Measurements from ENCODE around the gene TMEM140.
A peak's percentile ranks its signal among the peaks of the same experiment; 100 is the strongest.
"Not testable (repeated sequence)": the region's sequence is repeated elsewhere in the genome, so short reads cannot be mapped to it uniquely, and the experiment has no call there.

TMEM140 gene

DNA sequence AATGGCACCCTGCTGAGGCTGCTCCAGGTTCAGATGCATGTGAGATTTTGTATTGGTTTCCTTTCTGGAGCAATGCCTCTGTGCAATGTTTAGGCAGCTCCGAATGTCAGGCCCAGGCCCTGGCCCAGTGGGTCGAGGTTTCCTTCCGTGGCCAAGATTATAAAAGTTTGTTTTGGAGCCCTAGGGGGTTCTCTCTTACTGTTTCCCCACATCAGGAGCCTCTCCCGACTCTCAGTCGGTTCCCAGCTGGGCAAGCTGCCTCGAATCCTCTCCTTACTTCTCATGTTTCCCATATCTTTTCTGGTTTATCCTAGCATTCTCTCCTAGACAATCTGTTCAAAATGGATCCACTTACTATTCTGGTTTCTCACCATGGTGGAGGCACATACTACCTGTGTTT lies 11.0 kb downstream of the TMEM140 start:
- DNase-seq (ENCODE audit: low spot score), result no peak

DNA sequence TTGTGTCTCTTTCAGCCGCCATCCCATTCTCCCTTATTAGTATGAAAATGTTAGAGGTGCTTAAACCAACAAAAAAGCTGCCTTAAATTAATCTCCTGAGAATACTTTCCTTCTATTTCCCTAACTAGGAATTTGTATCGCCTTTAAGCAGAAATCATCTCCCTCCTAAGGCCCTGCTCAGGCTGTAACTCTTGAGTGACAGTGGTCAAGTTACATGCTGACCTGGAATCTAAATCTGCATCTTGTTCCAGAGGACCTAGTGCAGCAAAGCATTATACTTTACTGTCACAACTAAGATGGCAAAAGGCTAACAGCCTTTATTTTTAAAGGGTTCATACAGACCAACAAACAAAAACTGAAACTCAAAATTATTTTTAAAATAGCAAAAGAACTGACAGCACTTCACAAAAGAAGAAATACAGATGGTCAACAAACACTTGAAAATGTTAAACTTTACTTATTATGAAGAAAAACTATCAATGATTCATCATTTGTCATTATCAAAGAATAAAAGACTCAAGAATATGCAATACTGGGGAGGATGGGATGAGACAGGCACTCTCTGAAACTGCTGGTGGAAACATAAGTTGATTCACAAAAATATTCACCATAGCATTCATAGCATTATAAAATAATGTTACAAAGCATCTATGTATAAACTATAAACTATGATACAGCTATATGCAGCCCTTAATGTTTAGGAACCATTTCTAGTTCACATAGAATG lies 11.7 kb downstream of the TMEM140 start:
- DNase-seq (ENCODE audit: low spot score), result no peak

DNA sequence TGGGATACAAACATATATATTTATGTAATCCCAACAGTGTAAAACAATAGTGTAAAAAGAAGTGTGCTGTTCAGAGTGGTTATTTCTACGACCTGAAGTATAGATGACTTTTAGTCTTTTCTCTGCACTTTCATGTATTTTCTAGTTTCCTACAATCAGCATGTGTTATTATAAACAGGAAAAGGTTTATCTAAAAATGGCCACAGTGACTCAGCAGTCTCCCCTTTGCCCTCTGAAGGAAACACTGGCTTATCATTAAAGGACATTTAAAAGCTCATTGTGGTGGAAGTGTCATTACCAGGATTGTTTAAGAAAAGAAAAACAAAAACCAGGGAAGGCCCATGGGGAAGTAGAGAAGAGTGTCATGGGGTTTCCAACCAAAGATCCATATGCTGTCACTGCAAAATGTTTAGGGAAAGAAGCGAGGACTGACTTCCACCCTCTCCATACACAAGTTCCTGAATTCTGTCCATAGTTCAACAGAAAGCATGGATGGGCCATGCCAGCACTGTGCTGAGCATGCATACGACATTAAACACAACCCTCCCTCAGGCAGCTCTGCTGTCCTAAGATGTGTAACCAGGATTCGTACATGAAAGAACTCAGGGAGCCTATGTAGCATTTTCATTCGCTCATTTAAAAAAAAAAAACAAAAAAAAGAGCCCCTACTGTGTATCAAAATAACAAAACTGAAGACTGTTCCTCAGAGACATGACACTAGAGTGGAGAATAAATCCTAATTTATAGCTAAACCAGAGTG lies 12.4 kb downstream of the TMEM140 start:
- DNase-seq (ENCODE audit: low spot score), result no peak

DNA sequence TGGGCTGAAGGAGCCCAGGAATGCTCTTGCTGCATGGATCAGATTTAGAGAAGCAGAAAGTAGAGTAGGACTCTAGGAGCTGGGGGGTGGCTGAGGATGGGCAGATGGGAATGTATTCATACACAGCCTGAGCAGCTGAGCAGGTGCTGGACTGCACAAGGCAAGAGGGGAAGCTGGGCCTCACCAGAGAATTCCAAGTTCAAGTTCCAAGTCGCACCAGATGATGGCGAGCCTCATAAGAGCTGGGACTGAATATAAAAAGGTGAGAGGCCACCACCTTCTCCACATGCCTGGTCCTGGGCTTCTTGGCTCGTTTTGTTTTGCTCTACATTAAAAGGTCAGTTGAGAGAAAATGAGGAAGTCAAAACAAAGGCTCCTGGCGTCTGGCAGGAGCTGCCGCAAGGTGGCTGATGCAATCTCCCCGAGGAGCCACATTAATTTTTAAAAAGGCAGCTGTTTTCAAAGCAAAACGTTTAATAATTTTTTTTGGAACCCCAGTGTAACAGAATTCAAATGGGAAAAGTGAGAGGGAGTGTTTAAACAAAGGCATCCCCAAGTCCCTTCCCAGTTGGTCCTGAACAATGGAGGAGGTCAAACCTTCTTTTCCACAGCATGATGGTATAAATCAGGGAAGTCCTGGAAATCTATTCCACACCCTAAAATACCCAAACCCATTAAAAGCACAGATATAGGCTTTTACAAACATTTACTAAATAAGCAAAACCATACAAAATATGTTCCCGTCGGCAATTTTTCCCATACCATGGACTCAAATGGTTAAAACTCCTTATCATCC lies 13.2 kb downstream of the TMEM140 start:
- DNase-seq (ENCODE audit: low spot score), result no peak

DNA sequence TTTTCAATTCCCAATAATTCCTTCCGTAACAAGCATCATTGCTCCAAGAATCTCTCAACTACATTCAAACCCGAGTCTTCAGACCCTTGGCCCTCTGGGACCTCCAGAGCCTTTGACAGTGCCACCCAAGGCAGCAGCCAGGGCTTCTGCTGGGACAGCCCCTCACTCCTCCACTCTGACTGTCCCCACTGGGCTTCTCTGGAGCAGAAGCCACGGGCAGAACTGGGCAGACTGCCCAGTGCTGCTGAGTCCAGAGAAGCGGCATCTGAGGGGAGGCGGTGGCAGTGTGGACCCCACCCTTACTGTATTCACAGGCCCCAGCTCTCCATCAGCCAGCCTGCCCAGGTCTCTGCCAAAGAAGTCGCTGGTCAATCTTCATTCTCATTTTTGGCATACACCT lies 13.8 kb downstream of the TMEM140 start:
- DNase-seq (ENCODE audit: low spot score), result no peak

DNA sequence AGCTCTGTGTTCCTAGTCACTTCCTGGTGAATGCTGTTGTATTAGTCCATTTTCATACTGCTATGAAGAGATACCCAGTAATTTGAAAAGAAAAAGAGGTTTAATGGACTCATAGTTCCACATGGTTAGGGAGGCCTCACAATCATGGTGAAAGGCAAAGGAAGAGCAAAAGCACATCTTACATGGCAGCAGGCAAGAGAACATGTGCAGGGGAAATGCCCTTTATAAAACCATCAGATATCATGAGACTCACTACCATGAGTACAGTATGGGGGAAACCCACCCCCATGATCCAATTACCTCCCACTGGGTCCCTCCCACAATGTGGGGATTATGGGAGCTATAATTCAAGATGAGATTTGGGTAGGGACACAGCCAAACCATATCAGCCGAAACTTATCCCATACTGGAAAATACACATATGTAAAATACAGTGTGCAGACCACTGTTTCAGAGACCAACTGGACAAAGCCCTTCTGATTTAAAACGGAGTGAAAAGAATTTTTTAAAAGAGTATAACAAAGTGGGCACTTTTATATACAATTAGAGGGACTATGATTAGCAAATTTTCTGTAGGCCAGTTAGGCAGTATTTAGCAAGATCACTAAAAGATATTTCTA lies 14.6 kb downstream of the TMEM140 start:
- no peak for DNase-seq (ENCODE audit: low spot score)

DNA sequence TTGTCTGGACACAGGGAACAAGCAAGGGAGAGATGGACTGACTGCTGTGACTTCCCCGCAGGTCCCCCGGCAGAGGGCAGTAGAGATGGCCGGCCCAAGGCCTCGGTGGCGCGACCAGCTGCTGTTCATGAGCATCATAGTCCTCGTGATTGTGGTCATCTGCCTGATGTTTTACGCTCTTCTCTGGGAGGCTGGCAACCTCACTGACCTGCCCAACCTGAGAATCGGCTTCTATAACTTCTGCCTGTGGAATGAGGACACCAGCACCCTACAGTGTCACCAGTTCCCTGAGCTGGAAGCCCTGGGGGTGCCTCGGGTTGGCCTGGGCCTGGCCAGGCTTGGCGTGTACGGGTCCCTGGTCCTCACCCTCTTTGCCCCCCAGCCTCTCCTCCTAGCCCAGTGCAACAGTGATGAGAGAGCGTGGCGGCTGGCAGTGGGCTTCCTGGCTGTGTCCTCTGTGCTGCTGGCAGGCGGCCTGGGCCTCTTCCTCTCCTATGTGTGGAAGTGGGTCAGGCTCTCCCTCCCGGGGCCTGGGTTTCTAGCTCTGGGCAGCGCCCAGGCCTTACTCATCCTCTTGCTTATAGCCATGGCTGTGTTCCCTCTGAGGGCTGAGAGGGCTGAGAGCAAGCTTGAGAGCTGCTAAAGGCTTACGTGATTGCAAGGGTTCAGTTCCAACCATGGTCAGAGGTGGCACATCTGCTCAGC lies 16.6 kb downstream of the TMEM140 start:
- no peak for DNase-seq (ENCODE audit: low spot score)

DNA sequence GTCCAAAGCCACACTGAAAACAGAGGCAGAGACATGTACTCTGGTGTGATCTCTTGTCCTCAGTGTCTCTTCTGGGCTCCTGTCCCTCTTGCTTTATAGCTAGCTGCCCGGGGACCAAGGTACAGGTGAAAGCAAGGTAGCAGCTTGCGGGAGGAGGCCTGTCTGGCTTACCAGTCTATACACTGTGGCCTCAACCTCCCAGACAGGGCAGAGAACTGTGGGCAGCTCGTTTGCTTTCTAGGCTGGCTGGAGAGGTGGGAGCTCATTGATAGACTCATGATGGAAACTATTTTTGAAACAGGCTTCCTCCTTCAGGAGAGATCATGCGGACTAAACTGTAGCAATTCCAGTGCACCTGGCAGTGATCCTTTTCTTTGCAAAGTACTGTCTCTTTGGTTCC lies 18.0 kb downstream of the TMEM140 start:
- no peak for DNase-seq (ENCODE audit: low spot score)

DNA sequence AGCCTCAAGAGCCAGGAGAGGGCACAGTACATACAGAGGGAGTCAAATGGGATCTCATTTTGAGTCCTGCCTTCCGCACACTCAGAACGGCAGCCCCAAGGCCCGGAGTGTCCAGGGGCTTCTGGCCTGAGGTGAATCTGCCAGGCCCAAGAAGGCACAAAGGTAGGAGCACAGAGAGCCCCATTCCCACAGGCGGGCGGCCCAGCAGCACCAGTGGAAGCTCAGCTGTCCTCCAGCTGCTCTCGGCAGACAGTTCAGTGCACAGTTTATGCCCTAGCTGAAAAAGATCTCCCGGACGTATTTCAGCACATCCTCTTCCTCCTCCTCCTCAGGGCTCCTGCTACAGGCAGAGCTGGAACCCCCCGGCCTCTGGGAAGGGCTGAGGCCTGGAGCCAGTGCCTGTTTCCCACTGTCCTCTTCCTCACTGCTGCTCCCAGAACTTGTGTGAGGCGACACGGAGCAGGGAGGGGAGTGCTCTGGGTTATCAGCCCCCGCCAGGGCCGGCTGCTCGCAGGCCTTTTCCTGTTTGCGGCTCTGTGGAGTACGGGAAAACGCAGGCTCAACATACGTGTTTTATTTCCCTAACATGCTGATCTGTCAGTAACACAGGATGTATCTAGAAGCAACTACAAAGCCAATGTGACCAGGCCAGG lies 18.6 kb downstream of the TMEM140 start:
- no peak for DNase-seq (ENCODE audit: low spot score)

DNA sequence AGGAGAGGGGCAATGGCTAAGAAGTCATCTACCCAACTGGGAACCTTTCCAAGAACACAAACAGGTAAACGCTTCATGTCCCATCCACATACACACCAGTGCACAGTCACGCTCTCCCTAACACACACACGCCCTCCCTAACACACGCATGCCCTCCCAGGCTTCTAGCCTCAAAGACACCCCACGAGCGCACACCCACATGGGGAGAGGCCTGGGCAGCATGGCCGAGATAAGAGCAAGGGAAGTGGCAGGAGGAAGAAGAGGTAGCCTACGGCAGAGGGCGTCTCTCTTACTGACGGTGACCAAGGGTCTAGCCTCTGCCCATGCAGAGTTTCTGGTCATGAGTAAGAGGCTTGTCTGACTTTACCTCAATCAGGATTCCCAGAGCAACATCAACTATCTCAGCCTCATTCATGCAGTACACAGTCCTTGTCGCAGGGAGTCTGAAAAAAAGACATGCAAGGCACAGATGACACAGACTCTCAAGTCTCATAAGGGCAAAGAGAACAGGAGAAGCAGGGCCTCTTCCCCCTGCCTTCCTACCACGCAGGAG lies 19.6 kb downstream of the TMEM140 start:
- no peak for DNase-seq (ENCODE audit: low spot score)

DNA sequence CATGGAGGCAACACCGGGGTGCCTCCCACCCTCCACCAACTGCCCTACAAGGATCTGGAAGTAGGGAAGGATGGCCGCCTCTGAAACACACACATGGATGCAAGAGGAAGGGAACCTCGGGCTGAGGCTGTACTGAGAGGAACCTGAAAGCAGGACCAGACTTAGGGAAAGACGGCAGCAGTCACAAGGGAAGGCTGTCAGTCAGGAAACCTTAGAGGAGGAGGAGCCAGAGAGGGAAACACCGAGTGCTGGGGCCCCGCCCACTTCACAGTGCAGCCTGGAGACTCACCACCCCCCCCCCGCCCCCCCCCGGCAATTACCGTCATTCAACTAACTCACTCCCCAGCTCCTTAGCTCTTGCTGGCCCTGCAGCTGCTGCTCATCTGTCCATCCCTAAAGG lies 20.1 kb downstream of the TMEM140 start:
- DNase-seq (ENCODE audit: low spot score), result no peak

DNA sequence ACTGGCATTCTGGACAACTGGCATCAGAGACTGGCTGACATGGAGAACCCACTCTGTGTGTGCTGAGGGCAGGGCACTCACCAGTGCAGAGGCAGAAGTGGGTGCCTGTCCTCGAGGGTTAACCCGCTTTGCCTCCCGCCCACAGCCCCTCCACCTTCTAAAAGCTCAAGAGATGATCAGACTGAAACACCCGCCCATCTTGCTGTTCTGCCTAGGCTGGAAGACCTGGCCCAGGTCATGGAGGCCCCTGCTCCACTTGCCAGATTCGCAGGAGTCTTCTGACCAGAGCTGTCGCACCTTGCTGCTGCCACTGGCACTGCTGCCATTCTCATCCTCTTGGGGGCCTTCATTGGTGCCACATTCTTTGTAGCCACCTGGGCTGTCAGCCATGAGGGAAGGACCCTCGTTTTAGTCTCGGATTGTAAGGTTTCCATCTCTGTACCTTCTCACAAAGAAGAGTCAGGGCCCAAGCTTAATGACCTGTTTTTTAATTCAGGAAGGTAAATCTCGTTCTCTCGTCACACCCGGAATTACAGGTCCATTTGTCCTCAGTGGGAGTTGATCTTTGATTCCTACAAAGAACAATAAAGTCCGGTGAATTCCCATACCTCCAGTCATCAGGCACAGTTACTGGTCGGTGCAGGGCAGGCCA lies 20.7 kb downstream of the TMEM140 start:
- DNase-seq (ENCODE audit: low spot score), result no peak

DNA sequence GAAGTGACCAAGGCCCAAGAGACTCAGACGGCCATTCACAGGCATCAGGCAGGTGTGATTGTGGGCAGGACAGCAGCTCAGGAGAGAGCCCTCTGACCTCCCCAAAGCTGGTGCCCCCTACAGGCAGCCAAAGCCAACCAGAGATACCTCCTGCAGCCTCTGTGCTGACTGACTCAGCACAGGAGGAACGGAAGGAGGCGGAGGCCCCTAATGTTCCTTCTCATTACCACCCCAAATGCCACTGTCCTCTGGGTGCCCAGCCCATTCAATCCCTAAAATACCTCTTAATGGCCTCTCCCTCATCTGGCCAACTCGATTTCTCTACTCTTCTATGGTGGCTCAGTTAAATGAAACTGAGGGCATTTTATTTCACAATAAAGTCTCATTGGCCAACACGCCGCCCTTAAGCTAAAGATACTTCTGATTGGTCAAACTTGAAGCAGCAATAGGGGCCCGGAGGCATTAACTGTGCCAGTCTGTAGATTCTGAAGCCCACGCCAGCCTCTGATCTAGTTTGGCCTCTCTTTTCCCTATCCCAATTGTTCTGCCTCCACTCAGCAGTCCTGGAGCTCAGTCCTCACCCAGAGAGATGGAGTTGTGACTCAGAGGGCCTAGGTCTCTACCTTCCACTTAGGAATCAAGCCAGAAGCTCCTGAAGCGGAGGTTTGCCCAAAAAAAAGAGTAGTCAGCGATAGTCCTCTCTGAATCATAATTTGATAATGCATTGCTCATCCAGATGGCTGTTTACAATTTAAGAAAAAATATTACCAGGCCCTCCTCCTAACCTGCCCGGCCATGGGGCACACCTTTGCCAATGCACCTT lies 21.5 kb downstream of the TMEM140 start:
- DNase-seq (ENCODE audit: low spot score), result no peak

DNA sequence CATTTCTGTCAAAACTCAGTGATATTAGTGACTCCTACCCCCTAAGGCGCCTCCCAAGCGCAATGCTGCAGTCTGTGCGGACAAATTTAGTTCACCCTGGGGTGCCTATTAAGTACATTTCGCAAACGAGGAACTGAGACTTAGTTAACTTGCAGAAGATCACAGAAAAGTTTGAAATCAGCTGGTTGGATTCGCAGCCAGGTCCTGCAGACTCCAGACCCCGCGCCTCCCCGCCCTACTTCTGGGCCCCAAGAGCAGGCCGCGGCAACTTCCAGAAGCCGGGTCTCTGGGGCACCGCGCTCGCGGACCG lies 22.0 kb downstream of the TMEM140 start:
- no peak for DNase-seq (ENCODE audit: low spot score)

DNA sequence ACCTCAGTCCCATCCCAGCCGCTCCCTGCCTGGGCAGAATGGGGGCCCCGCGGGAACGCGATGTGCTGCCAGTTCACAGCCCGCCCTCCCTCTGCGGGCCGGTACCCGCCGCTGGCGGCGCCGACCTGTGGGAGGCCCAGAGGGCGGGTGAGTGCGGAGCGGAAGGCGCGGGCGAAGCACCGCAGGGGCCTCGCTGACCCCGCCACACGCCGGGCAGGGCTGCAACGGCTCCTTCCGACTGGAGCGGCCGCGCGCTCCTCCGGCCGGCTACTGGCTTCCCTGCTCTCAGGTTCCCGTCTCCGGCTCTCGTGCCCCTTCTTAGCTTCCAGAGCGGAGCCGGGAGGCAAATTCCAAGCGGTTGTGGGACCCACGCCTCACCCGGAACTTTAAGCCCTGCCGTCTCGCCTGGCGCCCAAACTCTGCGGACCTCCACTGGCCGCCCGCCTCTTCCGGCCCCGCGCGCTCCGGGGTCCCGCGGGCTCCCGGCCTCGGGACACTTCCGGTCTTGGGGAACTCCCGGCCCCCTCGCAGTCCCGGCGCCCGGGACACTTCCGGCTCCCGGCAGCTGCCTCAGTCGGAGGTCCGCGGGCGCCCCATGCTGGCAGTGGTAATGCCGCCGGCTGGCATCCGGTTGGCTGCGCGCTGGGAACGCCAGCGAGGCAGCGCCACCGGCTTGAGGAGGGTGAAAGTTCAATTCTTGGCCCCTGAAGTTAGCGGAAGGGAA lies 22.6 kb downstream of the TMEM140 start, which contains the start of gene CYREN:
CYREN (minus strand) TSS at position 434 of the 724 bp plus-strand sequence. CDS start 1,785 bp downstream, outside the sequence.
- DNase-seq (ENCODE audit: low spot score), result peak; percentile 95

DNA sequence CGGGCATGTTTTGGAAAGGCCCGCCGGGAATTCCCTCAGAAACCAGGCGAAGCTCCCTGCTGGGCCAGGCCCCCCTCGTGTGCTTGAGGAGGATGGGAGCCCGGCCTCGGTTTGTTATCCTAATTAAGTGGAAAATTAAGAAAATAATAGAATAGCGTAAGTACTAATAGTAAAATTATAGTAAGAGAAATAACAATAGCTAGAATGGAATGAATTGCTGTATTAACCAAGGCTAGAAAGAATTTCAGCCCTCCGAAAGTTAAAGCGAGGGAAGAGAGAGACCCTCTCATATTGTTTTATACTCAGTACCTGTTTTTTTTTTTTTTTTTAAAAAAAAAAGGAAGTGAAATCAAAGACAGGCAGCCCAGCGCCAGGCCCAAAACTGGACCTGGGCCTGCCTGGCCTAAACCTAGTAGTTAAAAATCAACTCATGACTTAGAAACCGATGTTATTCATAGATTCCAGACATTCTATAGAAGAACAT lies 23.2 kb downstream of the TMEM140 start:
- DNase-seq (ENCODE audit: low spot score), result not testable (repeated sequence)

DNA sequence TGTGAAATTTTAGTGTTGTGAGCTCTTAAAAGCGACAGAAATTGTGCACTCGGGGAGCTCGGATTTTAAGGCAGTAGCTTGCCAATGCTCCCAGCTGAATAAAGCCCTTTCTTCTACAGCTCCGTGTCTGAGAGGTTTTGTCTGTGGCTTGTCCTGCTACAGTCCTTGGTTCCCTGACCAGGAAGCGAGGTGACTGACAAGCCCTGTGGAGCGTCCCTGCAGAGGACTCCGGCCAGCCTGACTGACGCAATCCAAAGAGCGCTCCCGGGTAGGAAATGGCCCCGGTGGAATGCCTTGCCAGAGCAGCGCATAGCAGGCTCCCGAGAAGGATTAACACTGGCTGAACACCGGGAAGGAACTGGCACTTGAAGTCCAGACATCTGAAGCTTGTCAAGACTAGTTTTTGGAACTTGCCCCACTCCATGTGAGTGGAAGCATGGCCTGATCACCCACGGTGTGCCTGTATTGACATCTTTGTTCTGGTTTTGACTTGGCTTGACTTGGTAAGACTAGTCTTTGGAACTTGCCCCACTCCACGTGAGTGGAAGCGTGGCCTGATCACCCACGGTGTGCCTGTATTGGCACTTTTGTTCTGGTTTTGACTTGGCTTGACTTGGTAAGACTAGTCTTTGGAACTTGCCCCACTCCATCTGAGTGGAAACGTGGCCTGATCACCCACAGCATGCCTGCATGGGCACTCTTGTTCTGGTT lies 23.9 kb downstream of the TMEM140 start:
- DNase-seq (ENCODE audit: low spot score), result peak; percentile 66

DNA sequence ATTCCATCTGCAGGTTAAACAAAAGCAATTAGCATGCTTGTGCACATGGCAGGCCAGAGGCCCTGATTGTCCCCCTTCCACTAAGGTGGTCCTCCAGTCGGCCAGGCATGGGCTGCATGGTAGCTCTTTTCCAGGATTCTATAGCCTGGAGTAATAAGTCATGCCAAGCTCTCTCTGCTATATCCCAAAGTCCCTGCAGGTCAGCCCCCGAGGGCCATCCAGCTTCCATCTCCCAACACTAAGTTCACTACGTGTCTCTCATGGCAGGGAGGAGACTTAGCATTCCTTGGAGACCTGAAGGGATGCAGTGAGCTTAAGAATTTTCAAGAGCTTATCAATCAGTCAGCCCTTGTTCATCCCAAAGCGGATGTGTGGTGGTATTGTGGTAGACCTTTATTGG lies 26.0 kb downstream of the TMEM140 start:
- not testable (repeated sequence) for DNase-seq (ENCODE audit: low spot score)

Data from putamen (tissue), 1 donor.